Activated CD4-positive, alpha-beta T cell treated with anti-CD3 and anti-CD28 coated beads for 4 hours (primary cell): ENCODE measurements around the gene AAGAB.
"Not testable (repeated sequence)": the region's sequence is repeated elsewhere in the genome, so short reads cannot be mapped to it uniquely, and the experiment has no call there.

ENCODE experiments used
- DNase-seq, 2 donors: peaks; one replicate each; pipeline ENCODE4 v3.0.0-alpha.2; 2020

Gene AAGAB

DNA sequence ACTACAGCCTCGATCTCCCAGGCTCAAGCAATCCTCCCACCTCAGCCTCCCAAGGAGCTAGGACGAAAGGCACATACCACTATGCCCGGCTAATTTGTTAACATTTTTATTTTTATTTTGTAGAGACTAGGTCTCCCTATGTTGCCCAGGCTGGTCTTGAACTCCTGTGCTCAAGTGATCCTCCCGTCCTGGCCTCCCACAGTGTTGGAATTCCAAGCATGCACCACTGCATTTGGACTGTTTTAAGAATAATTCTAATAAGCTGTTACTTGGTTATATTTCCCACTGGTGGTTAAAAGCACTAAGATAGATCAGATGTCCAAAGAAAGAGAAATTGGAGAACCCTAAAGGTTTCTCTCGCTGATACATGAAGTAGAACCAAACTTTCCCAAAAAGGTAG, 3.1 kb downstream of the AAGAB start:
- no peak for DNase-seq

DNA sequence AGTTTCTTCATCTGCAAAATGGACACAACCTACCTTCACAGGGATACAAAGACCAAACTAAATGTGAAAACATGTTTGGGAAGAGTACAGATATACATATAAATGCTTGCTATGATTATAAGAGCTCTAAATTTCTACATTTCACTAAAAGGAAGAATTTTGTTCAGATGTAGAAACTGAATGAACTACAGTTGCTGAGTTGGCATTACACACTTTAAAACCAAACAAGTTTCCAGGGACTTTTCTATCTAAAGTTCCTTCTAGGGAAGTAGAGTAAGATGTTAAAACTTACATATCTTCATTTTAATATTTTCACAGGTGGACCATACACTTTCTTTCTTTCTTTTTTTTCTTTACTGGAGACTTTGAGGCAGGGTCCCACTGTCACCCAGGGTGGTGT, 4.6 kb downstream of the AAGAB start:
- no peak for DNase-seq

DNA sequence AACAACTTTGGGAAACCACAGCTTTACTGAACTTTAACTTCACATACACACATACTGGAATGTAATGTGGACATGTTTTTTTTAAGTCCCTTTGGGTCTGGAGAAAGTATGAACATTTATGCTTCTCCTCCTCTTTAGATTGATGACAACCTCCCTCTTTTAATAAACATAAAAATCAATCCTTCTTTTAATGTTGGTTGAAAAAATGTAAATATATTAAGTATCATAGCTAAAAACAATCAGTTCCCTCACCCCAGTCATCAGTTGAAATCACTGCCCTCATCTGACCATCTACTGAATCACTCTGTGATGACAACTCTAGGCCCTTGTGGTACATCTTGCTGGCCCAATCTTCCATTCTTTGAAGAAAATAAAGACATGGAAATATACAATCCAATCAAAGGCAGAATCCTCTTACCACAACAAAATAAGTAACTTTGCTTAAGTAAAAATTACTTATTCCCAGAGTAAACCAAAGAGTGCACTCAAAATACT, 6.4 kb downstream of the AAGAB start:
- no peak for DNase-seq

DNA sequence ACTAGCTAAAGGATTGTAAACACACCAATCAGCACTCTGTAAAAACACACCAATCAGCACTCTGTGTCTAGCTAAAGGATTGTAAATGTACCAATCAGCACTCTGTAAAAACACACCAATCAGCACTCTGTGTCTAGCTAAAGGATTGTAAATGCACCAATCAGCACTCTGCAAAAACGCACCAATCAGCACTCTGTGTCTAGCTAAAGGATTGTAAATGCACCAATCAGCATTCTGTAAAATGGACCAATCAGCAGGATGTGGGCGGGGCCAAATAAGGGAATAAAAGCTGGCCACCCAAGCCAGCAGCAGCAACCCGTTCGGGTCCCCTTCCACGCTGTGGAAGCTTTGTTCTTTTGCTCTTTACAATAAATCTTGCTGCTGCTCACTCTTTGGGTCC, 7.9 kb downstream of the AAGAB start:
- not testable (repeated sequence) for DNase-seq

DNA sequence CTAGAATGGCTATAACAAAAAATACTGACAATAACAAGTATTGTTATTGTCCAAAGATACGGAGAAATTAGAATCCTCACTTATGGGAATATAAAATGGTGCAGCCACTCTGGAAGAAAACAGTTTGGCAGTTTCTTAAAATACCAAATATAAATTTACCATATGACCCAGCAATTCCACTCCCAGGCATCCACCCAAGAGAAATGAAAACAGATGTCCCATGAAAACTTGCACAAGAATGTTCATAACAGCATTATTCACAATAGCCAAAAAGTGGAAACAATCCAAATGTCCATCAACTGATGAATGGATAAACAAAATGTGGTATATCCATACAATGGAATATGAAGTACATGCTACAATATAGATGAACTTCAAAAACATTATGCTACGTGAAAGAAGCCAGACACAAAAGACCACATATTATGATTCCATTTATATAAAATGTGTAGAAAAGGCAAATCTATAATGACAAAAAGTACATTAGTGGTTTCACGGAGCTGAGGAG, 9.4 kb downstream of the AAGAB start:
- no peak for DNase-seq

DNA sequence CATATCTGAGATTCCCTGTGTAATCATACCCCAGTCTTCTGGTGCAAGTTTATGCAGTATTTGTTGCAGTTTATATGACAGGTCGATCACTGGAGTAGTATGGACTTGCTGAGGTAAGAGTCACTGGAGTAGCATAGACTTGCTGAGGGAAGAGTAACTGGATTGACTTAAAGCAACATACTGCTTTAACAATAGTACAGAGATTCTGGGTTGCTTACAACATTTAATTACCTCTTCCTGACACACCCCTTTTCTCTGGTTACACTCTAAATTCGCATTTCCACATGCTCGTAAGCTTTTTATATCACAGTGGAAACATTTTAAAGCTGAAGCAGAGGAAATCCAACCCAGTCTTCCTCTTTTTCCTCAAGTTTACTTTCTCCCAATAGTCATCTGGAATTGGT, 11.8 kb downstream of the AAGAB start:
- no peak for DNase-seq

DNA sequence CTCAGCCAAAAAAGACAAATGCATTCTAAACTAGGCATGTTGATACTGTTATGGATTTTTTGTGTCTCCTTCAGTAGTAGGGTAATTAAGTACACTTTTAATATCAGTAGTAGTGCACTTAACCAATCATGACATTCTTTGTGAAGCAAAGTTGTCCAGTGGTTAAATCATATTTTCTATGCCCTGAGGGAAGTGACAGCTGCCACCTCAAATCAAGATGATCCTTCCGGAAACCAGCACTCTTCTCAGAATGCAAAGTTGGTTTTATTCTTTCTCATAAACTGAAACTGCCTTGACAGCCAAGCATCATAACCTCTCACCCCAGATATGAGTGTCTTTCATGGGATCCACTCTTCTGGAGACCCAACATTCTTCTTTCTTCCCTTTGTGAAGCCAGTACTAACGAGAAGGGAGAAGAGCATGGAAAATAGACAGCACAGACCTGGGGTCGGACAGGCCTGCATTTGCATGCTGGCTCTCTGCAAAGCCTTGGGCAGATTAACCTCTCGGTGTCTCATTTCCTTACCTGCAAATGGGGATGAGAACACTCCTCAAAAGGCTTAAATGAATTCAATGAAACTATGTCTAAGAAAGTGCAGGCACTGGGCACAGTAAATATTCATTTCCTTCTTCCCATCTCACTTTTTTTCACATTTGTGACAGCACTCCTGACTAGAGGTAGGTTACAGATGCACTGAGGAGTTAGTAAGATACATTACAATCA, 13.2 kb downstream of the AAGAB start:
- no peak for DNase-seq

DNA sequence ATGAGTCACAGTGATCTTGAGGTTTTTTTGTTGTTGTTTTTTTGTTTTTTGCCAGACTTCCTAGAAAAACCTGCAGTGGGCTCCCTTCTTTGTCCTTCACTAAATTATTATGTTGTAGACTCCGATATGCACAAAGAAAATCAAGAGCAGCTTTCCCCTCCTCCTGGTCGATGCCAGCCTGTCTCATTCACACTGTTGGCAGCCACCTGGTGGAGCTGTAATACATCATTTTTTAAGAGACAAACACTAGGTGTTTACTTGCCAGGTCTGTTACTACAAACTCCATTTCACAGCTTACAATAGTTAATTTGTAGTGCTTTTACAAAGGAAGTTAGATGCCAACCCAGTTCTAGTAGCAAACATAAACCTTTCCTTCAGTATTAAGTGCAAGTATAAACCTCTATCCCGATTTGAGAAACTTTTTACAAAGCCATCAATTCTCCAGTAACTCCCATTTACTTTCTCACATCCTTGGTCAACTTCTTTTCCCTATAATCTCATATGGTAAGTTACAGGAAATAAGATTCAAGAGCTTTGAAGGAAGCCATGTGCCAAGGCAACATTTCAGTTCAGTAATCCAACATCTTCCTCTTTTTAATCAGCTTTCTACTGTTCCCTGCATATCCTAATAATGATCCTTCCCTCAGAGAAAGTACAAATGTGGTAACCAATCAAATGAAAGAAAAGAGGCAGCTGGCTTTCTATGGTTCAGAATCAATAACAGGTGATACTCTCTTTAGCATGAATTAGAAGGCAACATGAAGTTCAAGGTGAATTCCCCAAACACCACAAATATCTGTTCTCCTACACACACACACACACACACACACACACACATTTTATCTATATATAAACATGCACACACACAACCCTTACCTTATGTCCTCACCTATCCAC, 14.0 kb downstream of the AAGAB start:
- peak; percentile 27 to 32 for DNase-seq

DNA sequence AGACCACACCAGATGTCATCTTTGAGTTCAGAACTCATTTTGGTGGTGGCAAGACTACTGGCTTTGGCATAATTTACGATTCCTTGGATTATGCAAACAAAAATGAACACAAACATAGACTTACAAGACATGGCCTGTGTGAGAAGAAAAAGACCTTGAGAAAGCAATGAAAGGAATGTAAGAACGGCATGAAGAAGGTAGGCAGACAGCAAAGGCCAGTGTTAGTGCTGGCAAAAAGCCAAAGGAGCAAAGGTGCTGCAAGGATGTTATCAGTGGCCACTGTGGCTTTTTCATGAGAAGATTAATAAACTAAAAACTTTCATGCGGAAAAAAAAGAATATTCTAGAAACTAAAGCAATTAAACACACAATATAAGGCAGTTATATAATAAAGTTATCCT, 21.9 kb downstream of the AAGAB start:
- no peak for DNase-seq

DNA sequence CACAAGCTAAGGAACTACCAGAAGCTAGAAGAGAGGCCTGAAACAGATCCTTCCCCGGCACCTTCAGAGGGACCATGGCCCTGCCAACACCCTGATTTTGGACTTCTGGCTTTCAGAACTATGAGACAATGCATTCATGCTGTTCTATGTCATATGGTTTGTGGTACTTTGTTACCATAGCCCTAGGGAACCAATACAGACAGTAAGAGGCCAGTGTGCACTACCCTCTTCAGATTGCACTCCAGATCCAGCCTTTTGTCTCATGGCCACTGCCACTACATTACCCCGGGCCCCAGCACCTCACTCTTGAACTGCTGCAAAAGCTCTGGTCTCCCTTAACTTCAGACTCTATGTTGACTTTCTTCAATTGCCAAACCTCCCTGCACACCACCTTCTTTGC, 24.0 kb downstream of the AAGAB start:
- no peak for DNase-seq

DNA sequence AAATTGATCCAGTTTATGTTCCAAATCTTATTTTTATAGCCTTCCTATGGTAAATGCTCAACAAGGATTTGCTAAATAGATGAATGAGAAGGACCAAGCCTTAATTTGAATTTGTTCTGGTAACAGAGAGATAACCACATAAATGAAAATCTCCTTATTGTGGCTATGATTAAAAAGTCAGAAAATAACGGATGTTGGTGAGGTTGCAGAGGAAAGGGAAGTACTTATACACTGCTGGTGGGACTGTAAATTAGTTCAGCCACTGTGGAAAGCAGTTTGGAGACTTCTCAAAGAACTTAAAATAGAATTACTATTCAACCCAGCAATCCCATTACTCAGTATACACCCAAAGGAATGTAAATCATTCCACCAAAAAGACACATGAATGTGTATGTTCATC, 26.2 kb downstream of the AAGAB start:
- DNase-seq: no peak

DNA sequence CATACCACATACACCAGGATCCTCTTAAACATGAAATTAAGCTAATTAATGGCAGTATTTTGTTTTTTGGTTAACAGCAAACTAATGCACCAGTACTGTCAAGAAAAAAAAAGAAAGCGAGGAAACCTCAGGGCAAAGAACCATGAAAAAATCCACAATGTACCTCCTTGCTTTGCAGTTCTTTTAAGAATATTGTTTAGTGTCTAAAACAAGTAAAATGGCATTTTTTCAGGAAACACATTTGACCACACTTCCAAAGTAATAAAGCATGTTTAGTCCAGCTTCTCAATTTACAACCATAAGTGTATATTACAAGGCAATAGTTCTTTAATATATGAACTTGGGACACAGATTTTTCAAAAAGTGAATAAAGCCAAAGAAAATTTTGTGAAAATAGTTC, 26.6 kb downstream of the AAGAB start:
- no peak for DNase-seq

DNA sequence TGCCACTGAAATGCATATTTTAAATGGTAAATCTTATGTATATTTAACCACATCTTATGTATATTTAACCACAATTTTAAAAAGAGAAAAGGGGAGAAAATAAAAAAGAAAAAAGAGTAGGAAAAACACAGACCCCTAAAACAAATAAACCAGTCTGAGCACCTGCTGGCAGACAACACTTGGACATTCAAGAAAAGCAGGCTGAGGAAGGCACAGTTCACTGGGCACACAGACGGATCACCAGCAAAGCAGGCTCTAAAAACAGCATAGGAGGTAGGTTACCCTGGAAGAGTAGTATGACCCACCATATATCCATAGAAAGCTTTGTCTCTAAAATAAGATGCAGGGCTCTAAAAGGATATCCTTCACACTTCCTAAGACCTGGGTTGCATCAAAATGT, 27.0 kb downstream of the AAGAB start:
- no peak for DNase-seq

DNA sequence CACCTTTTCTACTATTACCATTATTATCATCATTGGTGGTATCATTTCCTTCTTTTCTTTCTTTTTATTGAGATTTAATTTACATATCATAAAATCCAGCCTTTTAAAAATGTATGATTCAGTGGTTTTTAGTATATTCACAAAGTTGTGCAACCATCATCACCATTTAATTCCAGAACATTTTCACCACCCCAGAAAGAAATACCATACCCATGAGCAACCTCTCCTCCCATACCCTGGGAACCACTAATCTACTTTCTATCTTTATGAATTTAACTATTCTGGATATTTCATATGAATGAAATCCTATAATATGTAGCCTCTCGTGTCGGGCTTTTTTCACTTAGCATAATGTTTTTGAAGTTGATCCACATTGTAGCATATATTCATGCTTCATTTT, 29.1 kb downstream of the AAGAB start:
- no peak for DNase-seq

DNA sequence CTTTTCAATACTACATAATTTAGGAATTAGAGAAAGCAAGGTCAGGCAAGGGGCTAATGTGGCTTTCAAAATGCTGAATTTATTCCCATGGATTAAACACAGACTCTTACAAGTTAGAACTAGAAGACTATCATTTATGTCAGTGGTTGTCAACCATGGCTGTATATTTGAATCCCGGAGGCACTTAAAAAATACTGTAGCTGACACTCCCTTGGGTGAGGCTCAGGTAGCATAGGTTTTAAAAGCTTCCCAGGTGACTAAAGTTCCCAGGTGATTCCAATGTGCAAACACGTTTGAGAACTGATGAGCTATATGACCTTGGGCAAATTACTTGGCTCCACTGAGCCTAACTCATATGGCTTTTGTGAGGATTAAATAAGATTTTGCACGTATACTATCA, 29.6 kb downstream of the AAGAB start:
- DNase-seq: no peak

DNA sequence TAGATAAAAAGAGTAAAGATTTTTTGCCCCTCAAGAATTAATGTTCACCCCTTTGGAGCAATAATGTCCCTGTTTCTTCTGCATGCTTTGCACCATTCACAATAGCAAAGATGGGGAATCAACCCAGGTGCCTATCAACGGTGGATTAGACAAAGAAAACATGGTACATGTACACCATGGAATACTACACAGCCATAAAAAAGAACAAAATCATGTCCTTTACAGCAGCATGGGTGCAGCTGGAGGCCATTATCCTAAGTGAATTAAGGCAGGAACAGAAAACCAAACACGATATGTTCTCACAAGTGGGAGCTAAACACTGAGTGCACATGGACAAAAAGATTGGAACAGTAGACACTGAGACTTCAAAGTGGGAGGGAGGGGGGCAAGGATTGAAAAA, 35.2 kb downstream of the AAGAB start:
- DNase-seq: no peak

DNA sequence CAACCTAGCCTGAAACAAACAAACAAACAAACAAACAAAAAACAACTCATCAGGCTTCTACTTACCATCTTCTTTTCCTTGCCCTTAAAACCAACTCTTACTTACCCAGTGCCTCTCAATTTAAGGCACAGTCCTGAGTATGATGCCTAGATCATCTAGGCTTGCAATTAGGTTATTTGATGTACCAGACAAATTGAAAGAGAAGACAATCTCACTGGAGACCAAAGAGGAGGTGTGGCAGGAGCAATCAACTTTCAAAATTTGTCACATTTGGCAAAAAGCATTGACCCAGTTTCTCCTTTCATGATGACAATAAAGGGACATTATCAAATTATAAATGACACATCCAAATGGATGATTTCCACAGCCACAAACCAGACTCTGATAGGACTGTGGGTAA, 36.0 kb downstream of the AAGAB start:
- no peak for DNase-seq

DNA sequence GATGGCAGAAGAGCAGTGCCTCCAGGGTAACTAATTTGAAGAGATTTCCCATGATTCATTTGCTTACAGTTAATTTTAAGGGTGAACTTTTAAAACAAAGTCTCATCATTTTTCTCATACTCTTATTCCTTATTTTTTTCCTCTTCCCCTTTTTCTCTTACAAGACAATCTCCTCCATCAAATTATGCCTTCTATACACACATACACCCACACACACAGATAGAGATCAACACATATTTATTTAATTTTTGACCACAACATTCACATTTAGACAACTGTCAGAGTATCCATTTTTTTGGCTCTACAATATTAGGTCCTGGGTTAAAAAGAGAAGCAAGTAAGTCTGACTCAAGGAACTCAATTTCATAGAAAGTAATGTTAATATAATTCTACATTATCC, 37.6 kb downstream of the AAGAB start:
- DNase-seq: no peak

DNA sequence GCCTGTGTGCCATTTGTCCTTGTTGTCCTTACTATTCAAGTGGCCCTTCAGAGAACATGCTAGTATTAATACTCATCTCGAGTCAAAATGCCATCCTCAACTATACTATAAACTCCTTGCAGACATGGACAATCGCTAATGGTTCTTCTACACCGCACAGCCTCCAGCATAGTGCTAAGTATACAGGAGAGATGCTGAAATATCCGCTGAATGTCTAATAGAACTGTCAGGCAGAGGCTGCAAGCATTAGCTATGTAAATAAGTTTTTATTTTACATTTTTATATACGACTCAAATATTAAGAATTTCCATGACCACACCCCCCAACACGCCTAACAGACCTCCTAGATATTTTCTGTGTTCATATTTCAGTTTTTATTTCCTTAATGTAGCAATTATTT, 39.4 kb downstream of the AAGAB start:
- DNase-seq: no peak

DNA sequence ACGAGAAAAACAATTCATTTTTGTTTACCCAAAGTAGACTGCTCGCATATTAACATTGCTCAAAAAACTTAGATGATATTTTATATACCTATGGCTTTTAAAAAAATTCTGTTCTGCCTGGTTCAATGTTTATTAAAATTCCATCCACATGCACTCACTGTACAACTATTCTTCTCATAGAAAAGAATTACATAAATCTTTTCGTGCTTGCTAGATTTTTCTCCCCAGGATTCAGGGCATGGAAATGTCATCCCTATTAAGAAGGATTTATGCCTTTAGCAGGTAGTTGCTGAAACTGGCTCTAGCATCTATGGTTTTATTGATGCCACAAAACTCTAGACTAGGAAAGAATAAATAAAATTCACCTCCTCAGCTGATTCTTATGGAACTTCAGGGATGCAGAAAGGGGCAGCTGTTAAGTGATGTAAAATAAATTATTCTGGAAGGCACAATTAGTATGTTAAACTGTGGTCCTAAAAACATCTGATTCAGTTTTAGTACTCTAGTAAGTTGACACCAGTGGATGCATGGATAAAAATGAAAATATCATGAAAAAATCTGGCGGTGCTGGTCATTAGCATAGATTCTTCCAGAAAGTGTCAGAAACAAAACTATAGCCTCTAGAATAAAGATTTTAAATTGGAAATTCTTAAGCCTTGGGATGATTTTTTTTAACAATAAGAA, 41.6 kb downstream of the AAGAB start:
- no peak for DNase-seq

DNA sequence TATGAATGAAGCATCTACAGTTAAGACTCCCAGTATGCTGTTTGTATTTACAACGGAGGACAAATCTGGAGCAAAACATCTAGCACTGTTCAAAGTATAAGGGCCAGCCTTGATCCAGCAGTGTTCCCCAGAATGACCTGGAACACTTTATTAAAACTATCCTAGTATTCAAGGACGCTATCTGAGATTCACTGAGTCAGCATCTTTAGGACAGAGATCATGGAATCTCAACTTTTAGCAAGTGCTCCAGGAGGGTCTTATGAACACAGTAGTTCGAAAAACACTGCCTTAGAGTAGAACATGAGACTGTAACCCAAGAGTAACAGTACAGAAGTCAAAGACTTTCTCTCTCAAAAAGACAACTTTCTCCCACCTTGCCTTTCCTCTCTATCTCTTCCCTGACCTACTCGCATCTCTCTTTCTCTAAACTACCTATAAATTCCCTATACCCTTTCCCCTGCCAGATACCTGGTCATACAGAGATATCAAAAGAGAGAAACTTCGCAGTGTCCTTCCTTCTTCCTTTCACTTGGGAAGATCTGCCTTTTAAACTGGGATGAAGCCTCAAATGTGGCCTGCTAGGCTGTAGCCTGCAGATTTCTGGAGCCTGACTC, 43.8 kb downstream of the AAGAB start:
- DNase-seq: no peak

DNA sequence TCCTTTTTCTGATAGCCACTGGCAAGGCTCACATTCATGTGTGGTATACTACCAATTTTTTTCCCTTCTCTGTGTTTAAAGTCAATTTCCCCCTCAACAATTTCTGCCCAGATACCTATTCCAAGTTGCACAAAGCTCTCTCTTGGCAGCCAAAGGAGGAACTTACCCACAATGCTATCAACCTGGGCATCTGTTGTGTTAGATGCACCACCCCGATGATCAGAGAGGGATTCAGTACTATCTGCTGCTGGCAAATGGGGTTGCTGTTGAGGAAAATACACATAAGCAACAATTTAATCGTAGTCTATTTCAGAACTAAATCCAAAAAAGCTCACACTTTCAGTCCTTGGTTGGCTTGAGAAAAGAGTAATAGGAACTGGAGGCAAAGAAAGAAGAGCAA, 46.1 kb downstream of the AAGAB start:
- DNase-seq: no peak
